ENCODE results near the gene HPSE2. TPM values are rescaled to one million over a fixed set of nuclear protein-coding genes. Genes with fewer than 3 reads are reported as not detected.
"Not testable (repeated sequence)": the region's sequence is repeated elsewhere in the genome, so short reads cannot be mapped to it uniquely, and the experiment has no call there.

Gene HPSE2
- total RNA-seq, 1 experiment from 2014 or later, result 0.05 TPM

- H3K9me2 ChIP-seq (ENCODE audit: insufficient read depth); DNase-seq (ENCODE audit: low read depth, low spot score); H3K27ac ChIP-seq (ENCODE audit: low read depth, low read length); H3K36me3 ChIP-seq (ENCODE audit: control insufficient read depth in 1 of 2, insufficient read depth in 2 of 2, low read length in 2 of 2); H3K9ac ChIP-seq (ENCODE audit: low read length); CTCF ChIA-PET; H3K4me2 ChIP-seq (ENCODE audit: low read length); intact Hi-C loops (cut with micrococcal nuclease); RAD21 ChIA-PET (ENCODE audit: low non-redundant PET in 1 of 2, low total read pairs in 2 of 2, uncharacterized antibody in 2 of 2, unreplicated experiment in 2 of 2); H3K79me2 ChIP-seq (ENCODE audit: insufficient read depth, low read length); POLR2A ChIA-PET; BruUV-seq (replicated peaks); H3K4me1 ChIP-seq (ENCODE audit: control insufficient read depth in 1 of 2, insufficient read depth in 2 of 2, low read length in 2 of 2); H3K9me3 ChIP-seq (ENCODE audit: control insufficient read depth in 1 of 2, insufficient read depth in 1 of 2, low read depth in 1 of 2, low read length in 2 of 2); H2AFZ ChIP-seq (ENCODE audit: low read depth, low read length, poor library complexity, severe bottlenecking); H4K20me1 ChIP-seq (ENCODE audit: insufficient read depth); ATAC-seq; H3K4me3 ChIP-seq (replicated peaks in 1 of 2; ENCODE audit: low read depth in 1 of 2, low read length in 2 of 2): not testable (repeated sequence)
- peaks cover 50% of the 10 kb centered on the region for H3K27me3 ChIP-seq (ENCODE audit: insufficient read depth, low read length)
Observed at GRCh38 chr10:98502535-98502934, 733.1 kb downstream of the HPSE2 start.

- intact Hi-C loops (cut with micrococcal nuclease), result no loop called here
- no peaks in the 10 kb centered on the region for H3K9me2 ChIP-seq (ENCODE audit: insufficient read depth)
- H3K4me1 ChIP-seq (ENCODE audit: control insufficient read depth in 1 of 2, insufficient read depth in 2 of 2, low read length in 2 of 2), result no peaks in the 10 kb centered on the region
- ChIA-PET CTCF (no interaction called here), RAD21 (ENCODE audit: low non-redundant PET in 1 of 2, low total read pairs in 2 of 2, uncharacterized antibody in 2 of 2, unreplicated experiment in 2 of 2) (no interaction called here), POLR2A (no interaction called here)
- DNase-seq (ENCODE audit: low read depth, low spot score), result no peak
- H3K79me2 ChIP-seq (ENCODE audit: insufficient read depth, low read length), result no peaks in the 10 kb centered on the region
- no peaks in the 10 kb centered on the region for H3K36me3 ChIP-seq (ENCODE audit: control insufficient read depth in 1 of 2, insufficient read depth in 2 of 2, low read length in 2 of 2)
- no peak overlapping the region for H3K27ac ChIP-seq (ENCODE audit: low read depth, low read length)
- no peak overlapping the region for H3K9ac ChIP-seq (ENCODE audit: low read length)
- no peak for ATAC-seq
- H2AFZ ChIP-seq (ENCODE audit: low read depth, low read length, poor library complexity, severe bottlenecking), result no peak overlapping the region
- no peak for TF ChIP-seq ELF1 (IDR thresholded peaks at IDR 0.05; ENCODE audit: borderline replicate concordance, low read depth)
- no TSS peak for BruUV-seq (replicated peaks)
- no peak overlapping the region for H3K4me2 ChIP-seq (ENCODE audit: low read length)
- peaks cover 0 to 7% of the 10 kb centered on the region in 2 experiments; a peak in 1 of 4 replicates for H3K9me3 ChIP-seq (ENCODE audit: control insufficient read depth in 1 of 2, insufficient read depth in 1 of 2, low read depth in 1 of 2, low read length in 2 of 2)
- peaks cover 15% of the 10 kb centered on the region for H3K27me3 ChIP-seq (ENCODE audit: insufficient read depth, low read length)
- H4K20me1 ChIP-seq (ENCODE audit: insufficient read depth), result no peaks in the 10 kb centered on the region
- no peak overlapping the region for H3K4me3 ChIP-seq (replicated peaks in 1 of 2; ENCODE audit: low read depth in 1 of 2, low read length in 2 of 2)
Observed at GRCh38 chr10:98492763-98493162, 742.9 kb downstream of the HPSE2 start.

Measured in HCT116 (cell line).